ENCODE data around the gene DPY19L1.
"Not testable (repeated sequence)": the region's sequence is repeated elsewhere in the genome, so short reads cannot be mapped to it uniquely, and the experiment has no call there.

DPY19L1 gene

GRCh38 chr7:34984140-34984539 lies 53.1 kb downstream of the DPY19L1 start:
- not testable (repeated sequence) for DNase-seq

GRCh38 chr7:34982371-34983019 lies 54.8 kb downstream of the DPY19L1 start:
- no peak for DNase-seq

GRCh38 chr7:34979124-34979523 lies 58.2 kb downstream of the DPY19L1 start:
- DNase-seq: not testable (repeated sequence)

GRCh38 chr7:34973400-34973760 lies 63.9 kb downstream of the DPY19L1 start:
- no peak for DNase-seq

GRCh38 chr7:34972739-34973399 lies 64.4 kb downstream of the DPY19L1 start:
- DNase-seq: not testable (repeated sequence)

GRCh38 chr7:34967818-34968217 lies 69.5 kb downstream of the DPY19L1 start:
- not testable (repeated sequence) for DNase-seq

GRCh38 chr7:34966504-34966903 lies 70.8 kb downstream of the DPY19L1 start:
- DNase-seq: not testable (repeated sequence)

- DNase-seq: no peak
Measured at GRCh38 chr7:34958021-34958420, 79.3 kb downstream of the DPY19L1 start.

GRCh38 chr7:34952822-34953221 lies 84.5 kb downstream of the DPY19L1 start:
- no peak for DNase-seq

- no peak for DNase-seq
Measured at GRCh38 chr7:34949361-34949760, 87.9 kb downstream of the DPY19L1 start.

GRCh38 chr7:34947427-34947826 lies 89.9 kb downstream of the DPY19L1 start:
- not testable (repeated sequence) for DNase-seq

GRCh38 chr7:34946486-34946885 lies 90.8 kb downstream of the DPY19L1 start:
- no peak for DNase-seq

- DNase-seq: not testable (repeated sequence)
Measured at GRCh38 chr7:34945894-34946477, 91.3 kb downstream of the DPY19L1 start.

GRCh38 chr7:34939175-34939574 lies 98.1 kb downstream of the DPY19L1 start:
- DNase-seq: no peak

GRCh38 chr7:34935735-34936165 lies 101.5 kb downstream of the DPY19L1 start:
- DNase-seq: not testable (repeated sequence)

GRCh38 chr7:34931739-34932138 lies 105.5 kb downstream of the DPY19L1 start:
- no peak for DNase-seq

- not testable (repeated sequence) for DNase-seq
Measured at GRCh38 chr7:34929783-34930182, 107.5 kb downstream of the DPY19L1 start.

GRCh38 chr7:34928560-34928959 lies 108.7 kb downstream of the DPY19L1 start:
- no peak for DNase-seq

GRCh38 chr7:34928052-34928451 lies 109.2 kb downstream of the DPY19L1 start:
- peak; percentile 9 for DNase-seq

- not testable (repeated sequence) for DNase-seq
Measured at GRCh38 chr7:34920470-34920869, 116.8 kb downstream of the DPY19L1 start.

- not testable (repeated sequence) for DNase-seq
Measured at GRCh38 chr7:34919038-34919437, 118.2 kb downstream of the DPY19L1 start.

GRCh38 chr7:34918198-34918861 lies 119.0 kb downstream of the DPY19L1 start:
- DNase-seq: not testable (repeated sequence)

GRCh38 chr7:34917515-34917914 lies 119.8 kb downstream of the DPY19L1 start:
- DNase-seq: not testable (repeated sequence)

GRCh38 chr7:34916267-34916666 lies 121.0 kb downstream of the DPY19L1 start:
- no peak for DNase-seq
